ENCODE measurements around the gene UBA6.
"Not testable (repeated sequence)": the region's sequence is repeated elsewhere in the genome, so short reads cannot be mapped to it uniquely, and the experiment has no call there.

Gene UBA6

GRCh38 chr4:67735325-67735724 lies 34.4 kb upstream of the UBA6 start:
- TF ChIP-seq CTCF (conservative IDR thresholded peaks at IDR 0.05) = no peak
- no peak overlapping the region for H3K27ac ChIP-seq

- H3K27ac ChIP-seq = not testable (repeated sequence)
Observed at GRCh38 chr4:67730511-67730910, 29.6 kb upstream of the UBA6 start.

- TF ChIP-seq CTCF (conservative IDR thresholded peaks at IDR 0.05) = no peak
- no peak overlapping the region for H3K27ac ChIP-seq
Observed at GRCh38 chr4:67727124-67727850, 26.3 kb upstream of the UBA6 start.

- no peak overlapping the region for H3K27ac ChIP-seq
- no peak for TF ChIP-seq CTCF (conservative IDR thresholded peaks at IDR 0.05)
Observed at GRCh38 chr4:67725981-67726380, 25.0 kb upstream of the UBA6 start.

- H3K27ac ChIP-seq = no peak overlapping the region
- TF ChIP-seq CTCF (conservative IDR thresholded peaks at IDR 0.05) = no peak
Observed at GRCh38 chr4:67725132-67725531, 24.2 kb upstream of the UBA6 start.

- TF ChIP-seq CTCF (conservative IDR thresholded peaks at IDR 0.05) = peak; percentile 30; the same call in 1 of the 2 replicates
- H3K27ac ChIP-seq = no peak overlapping the region
Observed at GRCh38 chr4:67723949-67724348, 23.0 kb upstream of the UBA6 start.

GRCh38 chr4:67723341-67723740 lies 22.4 kb upstream of the UBA6 start:
- no peak overlapping the region for H3K27ac ChIP-seq
- no peak for TF ChIP-seq CTCF (conservative IDR thresholded peaks at IDR 0.05)

- TF ChIP-seq CTCF (conservative IDR thresholded peaks at IDR 0.05) = no peak
- no peak overlapping the region for H3K27ac ChIP-seq
Observed at GRCh38 chr4:67721770-67722597, 21.0 kb upstream of the UBA6 start.

Measured in VCaP (cell line).